H9 (cell line): Measurements from ENCODE around the gene WDR4. TPM values are rescaled to one million over a fixed set of nuclear protein-coding genes. Genes with fewer than 3 reads are reported as not detected.
"Not testable (repeated sequence)": the region's sequence is repeated elsewhere in the genome, so short reads cannot be mapped to it uniquely, and the experiment has no call there.

Source experiments
- DNase-seq: peaks from one replicate; pipeline ENCODE4 v3.0.0-alpha.2; 2017
- H2AFZ ChIP-seq: one replicate; pipeline ENCODE4 v1.6.1; 2013; ENCODE audit warnings: mild to moderate bottlenecking, low read length, control low read depth, moderate library complexity
- H2AK5ac ChIP-seq: 2 replicates; pipeline ENCODE4 v1.6.1; 2013; ENCODE audit warnings: low read length, control low read depth, mixed read lengths; ENCODE audit not compliant: insufficient read length
- H2BK120ac ChIP-seq: one replicate; pipeline ENCODE4 v1.6.1; 2013; ENCODE audit warnings: low read depth, mild to moderate bottlenecking, low read length, control low read depth, inconsistent platforms; ENCODE audit not compliant: poor library complexity, severe bottlenecking
- H2BK12ac ChIP-seq: 2 replicates; pipeline ENCODE4 v1.6.1; 2013; ENCODE audit warnings: low read length, control low read depth, mixed read lengths, low read depth; ENCODE audit not compliant: insufficient read length
- H2BK15ac ChIP-seq: 2 replicates; pipeline ENCODE4 v1.6.1; 2013; ENCODE audit warnings: low read depth, low read length, control low read depth
- H2BK20ac ChIP-seq: one replicate; pipeline ENCODE4 v1.6.1; 2013; ENCODE audit warnings: low read depth, mild to moderate bottlenecking, low read length, control low read depth, inconsistent platforms; ENCODE audit not compliant: poor library complexity, severe bottlenecking
- H2BK5ac ChIP-seq: 2 replicates; pipeline ENCODE4 v1.6.1; 2013; ENCODE audit warnings: low read length, control low read depth, mixed read lengths; ENCODE audit not compliant: insufficient read length
- H3K14ac ChIP-seq: 2 replicates; pipeline ENCODE4 v1.6.1; 2013; ENCODE audit warnings: low read length, control low read depth; ENCODE audit not compliant: insufficient read depth
- H3K18ac ChIP-seq: 2 replicates; pipeline ENCODE4 v1.6.1; 2013; ENCODE audit warnings: low read depth, mild to moderate bottlenecking, mixed read lengths, low read length, control low read depth; ENCODE audit not compliant: insufficient read length
- H3K23ac ChIP-seq: 2 replicates; pipeline ENCODE4 v1.6.1; 2013; ENCODE audit warnings: low read length, control low read depth, mixed read lengths, low read depth; ENCODE audit not compliant: insufficient read length
- H3K23me2 ChIP-seq: 2 replicates; pipeline ENCODE4 v1.6.1; 2013; ENCODE audit warnings: low read depth, mild to moderate bottlenecking, mixed read lengths, low read length, control low read depth; ENCODE audit not compliant: insufficient read length, poor library complexity, severe bottlenecking
- H3K27ac ChIP-seq: 2 replicates; pipeline ENCODE4 v1.5.1; 2013; ENCODE audit warnings: low read length, control low read depth, mixed read lengths, low read depth; ENCODE audit not compliant: insufficient read length
- H3K27me3 ChIP-seq: 2 replicates; pipeline ENCODE4 v1.6.1; 2013; ENCODE audit warnings: low read length, control low read depth, inconsistent platforms; ENCODE audit not compliant: insufficient read depth
- H3K4ac ChIP-seq: 2 replicates; pipeline ENCODE4 v1.6.1; 2013; ENCODE audit warnings: low read depth, mild to moderate bottlenecking, control low read depth, inconsistent platforms, low read length, moderate library complexity
- H3K4me1 ChIP-seq: 2 replicates; pipeline ENCODE4 v1.6.1; 2013; ENCODE audit warnings: low read length, control low read depth, inconsistent platforms; ENCODE audit not compliant: insufficient read depth
- H3K4me2 ChIP-seq: 2 replicates; pipeline ENCODE4 v1.6.1; 2013; ENCODE audit warnings: low read length, control low read depth, mixed read lengths; ENCODE audit not compliant: insufficient read length, insufficient read depth
- H3K56ac ChIP-seq: 2 replicates; pipeline ENCODE4 v1.6.1; 2013; ENCODE audit warnings: low read depth, mild to moderate bottlenecking, mixed read lengths, low read length, control low read depth; ENCODE audit not compliant: insufficient read length
- H3K79me1 ChIP-seq: 2 replicates; pipeline ENCODE4 v1.6.1; 2013; ENCODE audit warnings: low read depth, mild to moderate bottlenecking, moderate library complexity, low read length, control low read depth, inconsistent platforms; ENCODE audit not compliant: insufficient read depth, poor library complexity, severe bottlenecking
- H3K79me2 ChIP-seq: 2 replicates; pipeline ENCODE4 v1.6.1; 2013; ENCODE audit warnings: low read length, control low read depth, inconsistent platforms; ENCODE audit not compliant: insufficient read depth
- H3K9ac ChIP-seq: 2 replicates; pipeline ENCODE4 v1.6.1; 2013; ENCODE audit warnings: low read length, control low read depth, mixed read lengths; ENCODE audit not compliant: insufficient read length; ENCODE audit errors: extremely low read depth
- H3K9me3 ChIP-seq: one replicate; pipeline ENCODE4 v1.6.1; 2013; ENCODE audit warnings: low read depth, low read length, inconsistent platforms; ENCODE audit not compliant: control insufficient read depth
- H3T11ph ChIP-seq: one replicate; pipeline ENCODE4 v1.6.1; 2013; ENCODE audit warnings: mild to moderate bottlenecking, low read length, control low read depth, inconsistent platforms
- H4K20me1 ChIP-seq: one replicate; pipeline ENCODE4 v1.6.1; 2013; ENCODE audit not compliant: control insufficient read depth, insufficient read length, insufficient read depth
- H4K5ac ChIP-seq: 2 replicates; pipeline ENCODE4 v1.6.1; 2013; ENCODE audit warnings: low read depth, mild to moderate bottlenecking, mixed read lengths, low read length, control low read depth; ENCODE audit not compliant: insufficient read length
- H4K8ac ChIP-seq: replicated peaks from 2 replicates; pipeline ENCODE4 v1.6.1; 2013; ENCODE audit warnings: low read length, control low read depth, mixed read lengths, low read depth; ENCODE audit not compliant: insufficient read length
- H4K91ac ChIP-seq: 2 replicates; pipeline ENCODE4 v1.6.1; 2013; ENCODE audit warnings: low read depth, mild to moderate bottlenecking, moderate library complexity, mixed read lengths, low read length, control low read depth; ENCODE audit not compliant: insufficient read length
- H3K27ac Mint-ChIP-seq, 3 experiments: 2 replicates in 2 of 3; 3 replicates in 1 of 3; pipeline ENCODE4 v1.8.0; 2020 to 2021; ENCODE audit warnings: mixed read lengths in 3 of 3, mild to moderate bottlenecking in 1 of 3, moderate library complexity in 1 of 3
- H3K27me3 Mint-ChIP-seq: 2 replicates; pipeline ENCODE4 v1.8.0; 2021; ENCODE audit warnings: low read depth, mild to moderate bottlenecking, moderate library complexity, mixed read lengths
- H3K36me3 Mint-ChIP-seq, 3 experiments: 2 replicates in 2 of 3; 3 replicates in 1 of 3; pipeline ENCODE4 v1.8.0; 2020 to 2021; ENCODE audit warnings: low read depth in 3 of 3, mixed read lengths in 3 of 3; ENCODE audit not compliant: insufficient read depth in 1 of 3
- H3K4me1 Mint-ChIP-seq, 2 experiments: 2 replicates each; pipeline ENCODE4 v1.8.0; 2020; ENCODE audit warnings: mixed read lengths in 2 of 2
- H3K4me3 Mint-ChIP-seq, 2 experiments: 2 replicates in 1 of 2; 3 replicates in 1 of 2; pipeline ENCODE4 v1.8.0; 2020 to 2021; ENCODE audit warnings: mild to moderate bottlenecking in 2 of 2, mixed read lengths in 2 of 2, moderate library complexity in 1 of 2
- H3K9me3 Mint-ChIP-seq, 2 experiments: 2 replicates in 1 of 2; 3 replicates in 1 of 2; pipeline ENCODE4 v1.8.0; 2020; ENCODE audit warnings: mild to moderate bottlenecking in 2 of 2, mixed read lengths in 2 of 2, moderate library complexity in 1 of 2
- WGBS: extraction: QIAGEN DNeasy Blood & Tissue Kit; methylation state at CpG from one replicate; pipeline ENCODE4 v1.1.7; 2013; ENCODE audit warnings: missing lambda C conversion rate, low lambda C conversion rate, mixed read lengths; ENCODE audit not compliant: insufficient read length; ENCODE audit errors: extremely low coverage; 5-methylcytosine and 5-hydroxymethylcytosine counted together
- total RNA-seq: library from RNA; stranded (reverse); gene quantifications from 2 replicates; pipeline ENCODE4 v1.2.1, GENCODE V29; 2021

Gene WDR4
- total RNA-seq, 1 experiment from 2014 or later, result 54.4 TPM

DNA sequence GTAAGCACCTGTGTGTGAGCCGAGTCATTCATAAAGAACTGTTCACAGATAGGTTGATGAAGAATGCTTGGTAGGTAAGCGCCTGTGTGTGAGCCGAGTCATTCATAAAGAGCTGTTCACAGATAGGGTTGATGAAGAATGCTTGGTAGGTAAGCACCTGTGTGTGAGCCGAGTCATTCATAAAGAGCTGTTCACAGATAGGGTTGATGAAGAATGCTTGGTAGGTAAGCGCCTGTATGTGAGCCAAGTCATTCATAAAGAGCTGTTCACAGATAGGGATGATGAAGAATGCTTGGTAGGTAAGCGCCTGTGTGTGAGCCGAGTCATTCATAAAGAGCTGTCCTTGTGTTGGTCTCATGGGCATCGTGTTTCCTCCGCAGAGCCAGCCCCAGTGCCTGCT is 29.1 kb upstream of the WDR4 start:
- not testable (repeated sequence) for H4K20me1 ChIP-seq, H3K9ac ChIP-seq, H4K91ac ChIP-seq, H3K23me2 ChIP-seq, H2BK12ac ChIP-seq, H3K27ac ChIP-seq, H3K4me3 Mint-ChIP-seq, H3K4me1 ChIP-seq, H2BK5ac ChIP-seq, H3T11ph ChIP-seq, H3K27me3 Mint-ChIP-seq, H3K4me1 Mint-ChIP-seq, H2AK5ac ChIP-seq, H3K27me3 ChIP-seq, H3K56ac ChIP-seq, H4K5ac ChIP-seq, DNase-seq, H3K9me3 ChIP-seq, H2BK15ac ChIP-seq, H2BK20ac ChIP-seq, H3K4ac ChIP-seq, H2BK120ac ChIP-seq, H3K79me2 ChIP-seq, H2AFZ ChIP-seq, H3K4me2 ChIP-seq, H3K79me1 ChIP-seq, H3K23ac ChIP-seq, H3K14ac ChIP-seq, H3K18ac ChIP-seq, H4K8ac ChIP-seq
- Mint-ChIP-seq H3K36me3 (peaks cover 49 to 89% (median 66%) of the 10 kb centered on the region in 3 experiments), H3K9me3 (peaks cover 9 to 13% of the 10 kb centered on the region in 2 experiments), H3K27ac (0 out of 7 replicates have a peak overlapping the region, but pooled peaks of 1 of the 3 experiments have one; percentile 35)
- WGBS, result no CpG with 5 or more reads among the region's 9 CpGs
